Body of pancreas (tissue), 4 donors: ENCODE measurements around the gene KLHL11. TPM values are rescaled to one million over a fixed set of nuclear protein-coding genes. Genes with fewer than 3 reads are reported as not detected.

Source experiments
- ATAC-seq: fragments of 150-250 bp; one replicate; pipeline ENCODE4 v1.9.1; 2016
- DNase-seq, 4 donors: peaks; one replicate each; pipeline ENCODE4 v3.0.0-alpha.2; 2019
- H3K27ac ChIP-seq, 4 donors: fragments of 200-600 bp; sonication (generic); 1 replicate in 3 of 4; 2 replicates in 1 of 4; pipeline versions ENCODE4 v1.5.1 to v1.6.1; 2016 to 2019; ENCODE audit warnings: mild to moderate bottlenecking in 1 of 4, mixed read lengths in 1 of 4, moderate library complexity in 1 of 4
- H3K27me3 ChIP-seq, 2 donors: fragments of 200-600 bp; sonication (generic); one replicate each; pipeline ENCODE4 v1.6.0; 2016; ENCODE audit warnings: mild to moderate bottlenecking in 1 of 2
- H3K36me3 ChIP-seq, 2 donors: fragments of 200-600 bp; sonication (generic); replicated peaks in 1 of 2; 2 replicates each; pipeline ENCODE4 v1.5.1; 2016; ENCODE audit warnings: low read depth in 2 of 2; ENCODE audit not compliant: insufficient read depth in 1 of 2
- H3K4me1 ChIP-seq: fragments of 200-600 bp; sonication (generic); one replicate; pipeline ENCODE4 v1.6.0; 2016
- H3K4me3 ChIP-seq, 2 donors: fragments of 200-600 bp; sonication (generic); 1 replicate in 1 of 2; 2 replicates in 1 of 2; pipeline ENCODE4 v1.5.1; 2016 to 2019
- H3K9me3 ChIP-seq, 3 donors: fragments of 200-600 bp; sonication (generic); 1 replicate in 2 of 3; 2 replicates in 1 of 3; pipeline ENCODE4 v1.5.1; 2016
- POLR2A ChIP-seq, 3 donors: fragments of 450-650 bp; IDR thresholded peaks; one replicate each; pipeline ENCODE4 v1.6.1; 2016; ENCODE audit warnings: antibody characterized with exemption in 3 of 3, mild to moderate bottlenecking in 2 of 3
- WGBS, 2 donors: methylation state at CpG; one replicate each; pipeline ENCODE4 v1.1.5; 2017; 5-methylcytosine and 5-hydroxymethylcytosine counted together
- intact Hi-C: fragments of 100-400 bp; cut with DNase I; formaldehyde crosslinking; loops from one replicate; pipeline ENCODE4 v1.15.1; 2023
- total RNA-seq, 2 donors: library from RNA; depleted of rRNA; stranded (reverse); fragments of >200 nt; gene quantifications; one replicate each; pipeline ENCODE4 v1.1.0, GENCODE V29; 2016
- TF ChIP-seq, protein P1 (sequence below), 7 experiments: fragments of 450-650 bp in 4 of 7; fragments of 200-600 bp in 3 of 7; sonication (generic) in 3 of 7; IDR thresholded peaks; one replicate each; pipeline ENCODE4 v1.5.1; 2016 to 2019; ENCODE audit warnings: antibody characterized with exemption in 7 of 7

The KLHL11 gene, protein sequence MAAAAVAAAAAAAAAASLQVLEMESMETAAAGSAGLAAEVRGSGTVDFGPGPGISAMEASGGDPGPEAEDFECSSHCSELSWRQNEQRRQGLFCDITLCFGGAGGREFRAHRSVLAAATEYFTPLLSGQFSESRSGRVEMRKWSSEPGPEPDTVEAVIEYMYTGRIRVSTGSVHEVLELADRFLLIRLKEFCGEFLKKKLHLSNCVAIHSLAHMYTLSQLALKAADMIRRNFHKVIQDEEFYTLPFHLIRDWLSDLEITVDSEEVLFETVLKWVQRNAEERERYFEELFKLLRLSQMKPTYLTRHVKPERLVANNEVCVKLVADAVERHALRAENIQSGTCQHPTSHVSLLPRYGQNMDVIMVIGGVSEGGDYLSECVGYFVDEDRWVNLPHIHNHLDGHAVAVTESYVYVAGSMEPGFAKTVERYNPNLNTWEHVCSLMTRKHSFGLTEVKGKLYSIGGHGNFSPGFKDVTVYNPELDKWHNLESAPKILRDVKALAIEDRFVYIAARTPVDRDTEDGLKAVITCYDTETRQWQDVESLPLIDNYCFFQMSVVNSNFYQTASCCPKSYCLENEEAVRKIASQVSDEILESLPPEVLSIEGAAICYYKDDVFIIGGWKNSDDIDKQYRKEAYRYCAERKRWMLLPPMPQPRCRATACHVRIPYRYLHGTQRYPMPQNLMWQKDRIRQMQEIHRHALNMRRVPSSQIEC
- 10 to 100 TPM; 15.2 to 16.3 TPM for total RNA-seq

DNA sequence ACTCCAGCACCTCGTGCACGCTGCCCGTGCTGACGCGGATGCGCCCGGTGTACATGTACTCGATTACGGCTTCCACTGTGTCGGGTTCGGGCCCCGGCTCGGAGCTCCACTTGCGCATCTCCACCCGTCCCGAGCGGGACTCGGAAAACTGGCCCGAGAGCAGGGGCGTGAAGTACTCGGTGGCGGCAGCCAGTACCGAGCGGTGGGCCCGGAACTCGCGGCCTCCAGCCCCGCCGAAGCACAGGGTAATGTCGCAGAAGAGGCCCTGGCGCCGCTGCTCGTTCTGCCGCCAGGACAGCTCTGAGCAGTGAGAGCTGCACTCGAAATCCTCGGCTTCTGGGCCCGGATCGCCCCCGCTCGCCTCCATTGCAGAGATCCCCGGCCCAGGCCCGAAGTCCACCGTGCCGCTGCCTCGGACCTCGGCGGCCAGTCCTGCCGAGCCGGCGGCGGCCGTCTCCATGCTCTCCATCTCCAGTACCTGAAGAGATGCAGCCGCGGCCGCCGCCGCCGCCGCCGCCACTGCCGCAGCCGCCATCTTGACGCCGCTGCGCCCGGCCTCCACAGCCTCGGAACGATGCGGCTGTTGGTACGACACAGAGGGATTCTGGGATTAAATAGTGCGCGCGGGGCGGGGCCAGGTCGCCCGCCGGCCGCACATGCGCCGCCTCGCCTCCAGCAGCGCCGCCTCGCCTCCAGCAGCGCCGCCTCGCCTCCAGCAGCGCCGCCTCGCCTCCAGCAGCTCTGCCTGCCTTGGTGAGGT, at the start of gene KLHL11:
TSS of gene KLHL11 (minus strand) at position 588 of the 760 bp plus-strand sequence. CDS start at position 535, 53 bp downstream.
- ATAC-seq (peak; percentile 98), DNase-seq (peak; percentile 88 to 94 (median 90))
- Histone ChIP-seq H3K4me3 (peak within 1 kb of the TSS; percentile 95 to 98), H3K27me3 (no peaks in the 10 kb centered on the region), H3K4me1 (peaks cover 34% of the 10 kb centered on the region), H3K9me3 (no peaks in the 10 kb centered on the region), H3K27ac (peak within 1 kb of the TSS; percentile 85 to 92 (median 90)), H3K36me3 (peaks cover 4 to 6% of the 10 kb centered on the region in 2 donors)
- WGBS, 2 donors, result 0 to 1% methylated on average over 14 to 85 of the region's 90 CpGs
- TF ChIP-seq, protein P1, sequence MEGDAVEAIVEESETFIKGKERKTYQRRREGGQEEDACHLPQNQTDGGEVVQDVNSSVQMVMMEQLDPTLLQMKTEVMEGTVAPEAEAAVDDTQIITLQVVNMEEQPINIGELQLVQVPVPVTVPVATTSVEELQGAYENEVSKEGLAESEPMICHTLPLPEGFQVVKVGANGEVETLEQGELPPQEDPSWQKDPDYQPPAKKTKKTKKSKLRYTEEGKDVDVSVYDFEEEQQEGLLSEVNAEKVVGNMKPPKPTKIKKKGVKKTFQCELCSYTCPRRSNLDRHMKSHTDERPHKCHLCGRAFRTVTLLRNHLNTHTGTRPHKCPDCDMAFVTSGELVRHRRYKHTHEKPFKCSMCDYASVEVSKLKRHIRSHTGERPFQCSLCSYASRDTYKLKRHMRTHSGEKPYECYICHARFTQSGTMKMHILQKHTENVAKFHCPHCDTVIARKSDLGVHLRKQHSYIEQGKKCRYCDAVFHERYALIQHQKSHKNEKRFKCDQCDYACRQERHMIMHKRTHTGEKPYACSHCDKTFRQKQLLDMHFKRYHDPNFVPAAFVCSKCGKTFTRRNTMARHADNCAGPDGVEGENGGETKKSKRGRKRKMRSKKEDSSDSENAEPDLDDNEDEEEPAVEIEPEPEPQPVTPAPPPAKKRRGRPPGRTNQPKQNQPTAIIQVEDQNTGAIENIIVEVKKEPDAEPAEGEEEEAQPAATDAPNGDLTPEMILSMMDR (IDR thresholded peaks at IDR 0.05), result peak in 2 of 7 experiments; percentile 26 to 31
- TF ChIP-seq POLR2A (IDR thresholded peaks at IDR 0.05), result peak; percentile 78 to 79 (median 78)
- intact Hi-C loops, result no loop called here

DNA sequence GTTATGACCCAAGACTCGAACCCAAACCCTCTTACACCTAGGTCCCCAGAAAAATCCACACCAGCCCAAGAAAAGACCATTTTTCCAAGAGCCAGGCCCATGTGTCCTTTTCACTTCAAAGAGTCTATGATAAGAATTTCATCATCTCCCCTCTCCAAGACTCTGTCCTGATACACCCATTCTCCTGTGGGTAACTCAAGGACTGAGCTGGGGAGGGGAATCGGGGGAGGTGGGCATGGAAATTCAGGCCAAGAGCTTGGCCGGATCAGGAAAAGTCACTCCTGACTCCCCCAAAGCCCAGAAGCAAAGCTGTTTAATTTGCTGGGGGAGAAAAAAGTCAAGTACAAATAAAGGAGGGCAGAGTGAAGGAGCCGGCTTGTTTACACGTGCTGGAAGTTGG, 49.8 kb upstream of the KLHL11 start:
- WGBS, 2 donors, result 41 to 62% methylated on average over 5 of the region's 5 CpGs
- peaks cover 61% of the 10 kb centered on the region for H3K4me1 ChIP-seq

DNA sequence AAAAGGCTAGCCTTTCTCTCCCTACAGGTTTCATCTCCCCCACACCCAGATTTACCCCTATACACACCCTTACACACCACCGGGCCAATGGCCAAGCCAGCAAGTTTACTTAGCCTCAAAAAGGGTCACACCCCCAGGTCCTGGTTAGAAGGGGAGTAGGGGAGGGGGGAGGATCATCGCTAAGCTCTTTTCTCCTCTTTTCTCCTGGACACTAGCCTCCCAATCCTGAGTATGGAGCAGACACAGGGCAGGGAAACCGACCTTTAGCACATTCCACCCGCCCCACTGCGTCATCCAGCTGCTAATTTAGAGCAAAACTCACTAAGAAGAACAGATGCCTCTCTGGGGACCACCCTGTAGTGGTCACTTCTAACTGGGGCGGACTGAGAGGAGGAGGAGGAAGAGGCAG, 49.1 kb upstream of the KLHL11 start:
- TF ChIP-seq, protein P1 (IDR thresholded peaks at IDR 0.05), result no peak
- TF ChIP-seq POLR2A (IDR thresholded peaks at IDR 0.05), result no peak
- WGBS, 2 donors, result 64 to 83% methylated on average over 6 of the region's 6 CpGs
- ATAC-seq, result no peak
- Histone ChIP-seq H3K4me3 (no peak overlapping the region), H3K27me3 (no peaks in the 10 kb centered on the region), H3K4me1 (peaks cover 55% of the 10 kb centered on the region), H3K9me3 (no peaks in the 10 kb centered on the region), H3K27ac (peak overlapping the region in 1 of 4 donors; percentile 46), H3K36me3 (peaks cover 0 to 22% of the 10 kb centered on the region in 2 donors)
- DNase-seq, result peak in 1 of 4 donors; percentile 28
- intact Hi-C loops, result no loop called here

More for the DNA sequence above, 49.8 kb upstream of the KLHL11 start:
- H3K27ac ChIP-seq, result peak overlapping the region in 1 of 4 donors; percentile 46
- TF ChIP-seq, protein P1 (IDR thresholded peaks at IDR 0.05), result no peak
- no peak for TF ChIP-seq POLR2A (IDR thresholded peaks at IDR 0.05)
- peaks cover 0 to 19% of the 10 kb centered on the region in 2 donors for H3K36me3 ChIP-seq
- H3K4me3 ChIP-seq, result no peak overlapping the region
- ATAC-seq (no peak), DNase-seq (no peak)
- no peaks in the 10 kb centered on the region for H3K9me3 ChIP-seq
- H3K27me3 ChIP-seq, result no peaks in the 10 kb centered on the region
- intact Hi-C loops, result no loop called here

DNA sequence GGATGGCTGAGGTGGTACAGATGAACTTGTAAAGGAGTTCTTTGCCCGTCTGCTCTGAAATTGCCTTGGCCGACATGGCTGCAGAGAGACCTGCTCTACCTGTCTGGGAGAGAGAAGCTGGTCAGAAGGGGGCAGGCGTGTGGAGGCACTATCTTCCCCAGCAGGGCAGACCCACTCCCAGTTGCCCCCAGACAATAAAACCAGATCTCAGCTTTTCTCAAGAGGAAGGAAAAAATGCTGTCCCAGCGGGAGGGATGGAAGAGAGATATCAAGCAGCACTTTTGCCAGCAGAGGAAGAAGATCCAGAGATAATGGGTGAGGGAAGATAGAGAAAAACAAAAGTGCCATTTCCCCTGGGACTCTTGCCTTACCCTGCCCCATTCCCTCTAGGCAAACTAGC, 48.6 kb upstream of the KLHL11 start:
- H3K36me3 ChIP-seq, result peaks cover 0 to 23% of the 10 kb centered on the region in 2 donors
- no peak for ATAC-seq
- H3K27me3 ChIP-seq, result no peaks in the 10 kb centered on the region
- WGBS, 2 donors, result 80 to 88% methylated on average over 4 of the region's 4 CpGs
- TF ChIP-seq, protein P1 (IDR thresholded peaks at IDR 0.05), result no peak
- no peak for TF ChIP-seq POLR2A (IDR thresholded peaks at IDR 0.05)
- intact Hi-C loops, result no loop called here
- H3K4me3 ChIP-seq, result no peak overlapping the region
- H3K27ac ChIP-seq, result no peak overlapping the region
- no peaks in the 10 kb centered on the region for H3K9me3 ChIP-seq
- no peak for DNase-seq
- H3K4me1 ChIP-seq, result peaks cover 56% of the 10 kb centered on the region
